ENCODE results near the gene B4GALT6.

The B4GALT6 gene

DNA sequence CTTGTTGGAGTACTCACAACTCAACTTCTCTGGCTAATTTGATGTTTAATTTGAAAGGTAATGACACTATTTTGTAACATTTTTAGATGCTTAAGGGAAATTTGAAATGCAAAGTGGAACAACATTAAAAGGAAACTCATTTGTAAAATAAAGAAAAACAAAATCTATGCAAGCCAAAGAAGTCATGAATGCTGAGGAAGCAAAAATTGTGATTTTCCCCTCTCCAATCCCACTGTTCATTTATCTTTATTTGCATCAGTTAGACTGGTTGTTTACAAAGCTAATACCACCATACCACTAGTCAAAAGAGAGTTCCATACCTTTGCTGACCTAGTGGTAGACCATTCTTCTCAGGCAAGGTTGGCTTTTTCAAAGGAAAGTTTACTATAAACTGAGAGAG lies 2.2 kb upstream of the B4GALT6 start:
- no peak for TF ChIP-seq POLR2A (IDR thresholded peaks at IDR 0.05; ENCODE audit: low read depth, low read length)
- TF ChIP-seq POLR2AphosphoS5 (IDR thresholded peaks at IDR 0.05; ENCODE audit: low read depth, low read length): no peak
- TF ChIP-seq TAF1 (IDR thresholded peaks at IDR 0.05; ENCODE audit: borderline replicate concordance, low read depth, low read length): no peak
- no peak for DNase-seq (ENCODE audit: insufficient read length)
- no peak for FAIRE-seq

DNA sequence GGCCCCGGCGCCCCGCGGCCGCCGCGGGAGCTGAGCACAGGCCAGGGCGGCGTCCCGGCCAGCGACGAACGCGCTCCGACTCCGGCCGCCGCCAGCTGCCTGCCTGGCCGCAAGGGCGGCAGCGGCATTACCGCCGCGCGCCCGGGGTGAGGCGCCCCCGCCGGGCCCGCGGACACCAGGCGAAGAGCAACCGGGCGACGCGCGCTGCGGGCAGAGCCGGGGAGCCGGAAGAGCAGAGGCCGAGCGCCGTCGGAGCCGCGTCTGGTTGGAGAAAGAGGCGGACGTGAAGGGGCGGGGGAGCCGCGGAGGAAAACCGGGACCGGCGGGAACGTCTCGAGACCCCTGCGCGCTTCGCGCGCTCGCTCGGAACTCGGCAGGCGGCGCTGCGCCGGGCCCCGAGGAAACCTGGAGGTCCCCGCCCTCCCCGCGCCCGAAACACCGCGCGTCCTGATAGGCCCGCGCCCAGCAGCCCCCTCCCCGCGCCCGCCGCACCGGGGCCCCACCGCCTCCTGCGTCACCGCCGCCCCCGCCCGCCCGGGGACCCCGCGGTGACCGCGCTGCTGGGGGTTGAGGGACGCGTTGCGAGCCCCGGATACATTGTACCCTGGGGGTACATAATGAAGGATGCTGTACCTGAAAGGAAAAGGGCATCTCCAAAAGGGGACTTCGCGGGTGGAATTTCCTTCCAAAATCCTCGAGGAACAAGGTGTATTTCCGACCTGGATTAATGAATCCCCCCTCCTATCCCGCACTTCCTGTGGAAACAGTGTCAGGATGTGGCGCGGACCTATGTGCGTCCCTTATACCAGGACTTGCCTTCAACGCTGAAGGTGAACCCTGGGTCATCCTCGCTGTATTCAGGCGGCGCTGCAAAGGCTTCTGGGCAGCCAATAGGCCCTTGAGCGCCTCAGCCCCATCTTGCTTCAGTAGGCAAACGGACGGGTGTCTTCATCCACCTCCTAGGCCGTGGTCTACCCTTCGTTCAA lies 1.0 kb upstream of the B4GALT6 start:
- DNase-seq (ENCODE audit: insufficient read length) (peak; percentile 63), FAIRE-seq (no peak)
- TF ChIP-seq POLR2A (IDR thresholded peaks at IDR 0.05; ENCODE audit: low read depth, low read length): peak; percentile 70
- no peak for TF ChIP-seq TAF1 (IDR thresholded peaks at IDR 0.05; ENCODE audit: borderline replicate concordance, low read depth, low read length)
- peak; percentile 55; the same call in 1 of the 2 replicates for TF ChIP-seq POLR2AphosphoS5 (IDR thresholded peaks at IDR 0.05; ENCODE audit: low read depth, low read length)

DNA sequence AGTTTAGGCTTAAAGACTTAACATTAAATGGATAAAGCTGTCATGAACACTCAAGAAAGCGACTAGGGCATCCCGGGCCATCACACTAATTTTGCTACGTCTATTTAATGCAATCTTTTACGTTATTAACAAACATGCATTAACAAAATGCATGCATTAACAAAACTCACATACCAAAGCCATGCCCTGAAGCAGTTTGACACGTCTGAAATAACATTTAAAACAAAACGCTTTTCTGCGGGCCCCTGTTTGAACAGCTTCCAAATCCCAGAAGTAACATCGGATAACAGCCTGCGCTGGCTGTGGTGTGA lies 458 bp downstream of the B4GALT6 start:
- DNase-seq (ENCODE audit: insufficient read length) (no peak), FAIRE-seq (no peak)
- TF ChIP-seq TAF1 (IDR thresholded peaks at IDR 0.05; ENCODE audit: borderline replicate concordance, low read depth, low read length) (no peak), POLR2A (IDR thresholded peaks at IDR 0.05; ENCODE audit: low read depth, low read length) (no peak), POLR2AphosphoS5 (IDR thresholded peaks at IDR 0.05; ENCODE audit: low read depth, low read length) (no peak)

DNA sequence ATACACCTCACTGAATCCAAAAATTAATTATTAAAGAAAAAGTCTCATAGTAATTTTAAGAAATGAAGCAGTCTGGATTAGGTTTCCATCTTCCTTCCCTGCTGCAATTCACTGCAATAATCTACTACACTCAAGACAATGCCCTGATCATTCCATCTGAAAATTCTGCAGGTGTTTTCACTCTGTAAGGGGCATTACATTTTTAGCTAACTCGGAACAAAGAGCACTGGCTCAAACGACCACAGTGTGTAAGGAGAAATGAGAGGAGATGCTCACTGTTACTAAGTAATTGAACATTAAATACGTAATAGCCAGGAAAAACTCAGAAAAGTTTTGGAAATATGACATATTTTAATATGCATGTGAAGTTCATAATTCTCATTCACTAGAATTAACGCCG lies 1.3 kb downstream of the B4GALT6 start:
- FAIRE-seq (no peak), DNase-seq (ENCODE audit: insufficient read length) (no peak)
- TF ChIP-seq POLR2A (IDR thresholded peaks at IDR 0.05; ENCODE audit: low read depth, low read length): no peak
- TF ChIP-seq TAF1 (IDR thresholded peaks at IDR 0.05; ENCODE audit: borderline replicate concordance, low read depth, low read length): no peak
- no peak for TF ChIP-seq POLR2AphosphoS5 (IDR thresholded peaks at IDR 0.05; ENCODE audit: low read depth, low read length)

DNA sequence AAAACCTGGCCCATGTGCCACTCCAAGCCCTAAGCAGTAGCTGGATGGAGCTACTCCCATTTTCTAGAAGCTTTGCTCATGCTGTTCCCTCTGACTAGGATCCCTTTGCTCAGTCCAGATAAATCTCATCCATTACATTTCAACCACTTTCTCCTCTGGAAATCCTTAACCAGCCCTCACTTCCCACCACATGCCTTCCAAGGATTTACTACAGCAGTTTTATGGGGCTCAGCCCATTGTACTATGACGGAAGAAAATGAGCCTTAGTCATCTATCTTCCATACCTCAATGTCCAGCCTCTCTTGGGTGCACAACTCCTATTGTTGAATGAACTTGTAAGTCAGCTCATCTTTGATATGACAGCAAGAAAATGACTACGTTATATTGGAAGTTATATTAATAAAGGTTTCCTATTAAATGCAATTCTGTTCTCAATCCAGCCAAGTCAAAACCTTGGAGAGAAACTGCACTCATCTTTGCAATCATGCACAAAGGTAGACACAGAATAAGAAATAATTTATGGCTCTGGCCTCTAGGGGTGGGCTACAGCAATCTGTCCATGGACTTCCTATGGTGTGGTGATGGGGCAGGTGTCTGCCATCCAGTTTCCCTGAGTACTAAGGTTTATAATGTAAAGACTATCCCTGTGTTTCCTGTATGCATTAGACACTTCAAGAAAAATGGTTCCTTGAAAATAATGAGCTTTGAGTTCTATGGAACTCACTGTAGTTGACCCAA lies 3.4 kb downstream of the B4GALT6 start:
- no peak for TF ChIP-seq TAF1 (IDR thresholded peaks at IDR 0.05; ENCODE audit: borderline replicate concordance, low read depth, low read length)
- no peak for TF ChIP-seq POLR2AphosphoS5 (IDR thresholded peaks at IDR 0.05; ENCODE audit: low read depth, low read length)
- TF ChIP-seq POLR2A (IDR thresholded peaks at IDR 0.05; ENCODE audit: low read depth, low read length): no peak
- FAIRE-seq (peak; percentile 38), DNase-seq (ENCODE audit: insufficient read length) (no peak)

DNA sequence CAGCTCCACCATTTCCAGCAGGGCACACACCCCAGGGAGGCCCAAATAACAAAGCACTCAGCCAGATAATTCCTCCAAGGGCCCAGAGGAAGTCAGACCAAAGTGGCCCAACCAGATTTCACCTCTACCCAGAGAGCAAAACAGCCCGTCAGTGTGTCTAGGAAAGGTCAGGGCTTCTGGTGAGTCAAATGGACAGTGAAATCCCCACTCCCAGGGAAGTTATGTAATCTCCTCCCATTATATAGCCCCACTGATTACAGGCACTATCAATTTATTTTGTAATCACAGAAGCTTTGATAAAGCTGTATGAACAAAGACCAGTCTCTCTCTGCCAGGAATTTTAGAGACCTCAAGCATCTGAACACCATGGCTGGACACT lies 4.0 kb downstream of the B4GALT6 start:
- TF ChIP-seq TAF1 (IDR thresholded peaks at IDR 0.05; ENCODE audit: borderline replicate concordance, low read depth, low read length) (no peak), POLR2A (IDR thresholded peaks at IDR 0.05; ENCODE audit: low read depth, low read length) (no peak), POLR2AphosphoS5 (IDR thresholded peaks at IDR 0.05; ENCODE audit: low read depth, low read length) (no peak)
- FAIRE-seq (no peak), DNase-seq (ENCODE audit: insufficient read length) (no peak)

DNA sequence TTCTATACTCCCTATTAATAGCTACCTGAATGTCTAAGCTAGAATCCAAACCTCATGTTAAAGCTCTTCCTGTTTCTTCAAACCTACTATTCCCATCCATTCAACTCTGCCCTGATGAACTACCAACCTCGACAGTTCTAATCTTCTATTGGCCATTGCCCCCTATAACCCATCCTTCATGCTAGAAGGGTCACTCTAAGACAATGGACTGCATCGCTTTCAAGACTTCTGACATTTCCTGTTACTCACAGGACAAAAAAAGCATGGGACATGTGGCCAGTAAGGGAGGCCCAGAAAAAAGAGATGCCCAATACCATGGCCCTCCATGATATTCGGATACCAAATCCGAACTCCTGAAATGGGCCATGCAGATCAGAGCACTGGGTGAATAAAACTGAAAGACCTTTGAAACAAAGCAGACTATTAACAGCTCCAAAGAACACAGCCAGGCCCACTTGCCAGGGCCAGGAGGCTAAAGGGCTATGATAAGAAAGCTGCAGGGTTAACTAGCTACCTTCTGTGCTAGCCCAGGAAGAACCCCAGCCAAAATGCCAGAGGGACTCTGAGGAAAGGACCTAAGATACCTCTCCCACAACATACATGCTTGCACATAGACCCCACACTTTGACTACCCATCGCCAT lies 4.5 kb downstream of the B4GALT6 start:
- no peak for DNase-seq (ENCODE audit: insufficient read length)
- FAIRE-seq: peak; percentile 24
- TF ChIP-seq TAF1 (IDR thresholded peaks at IDR 0.05; ENCODE audit: borderline replicate concordance, low read depth, low read length) (no peak), POLR2AphosphoS5 (IDR thresholded peaks at IDR 0.05; ENCODE audit: low read depth, low read length) (no peak), POLR2A (IDR thresholded peaks at IDR 0.05; ENCODE audit: low read depth, low read length) (no peak)

DNA sequence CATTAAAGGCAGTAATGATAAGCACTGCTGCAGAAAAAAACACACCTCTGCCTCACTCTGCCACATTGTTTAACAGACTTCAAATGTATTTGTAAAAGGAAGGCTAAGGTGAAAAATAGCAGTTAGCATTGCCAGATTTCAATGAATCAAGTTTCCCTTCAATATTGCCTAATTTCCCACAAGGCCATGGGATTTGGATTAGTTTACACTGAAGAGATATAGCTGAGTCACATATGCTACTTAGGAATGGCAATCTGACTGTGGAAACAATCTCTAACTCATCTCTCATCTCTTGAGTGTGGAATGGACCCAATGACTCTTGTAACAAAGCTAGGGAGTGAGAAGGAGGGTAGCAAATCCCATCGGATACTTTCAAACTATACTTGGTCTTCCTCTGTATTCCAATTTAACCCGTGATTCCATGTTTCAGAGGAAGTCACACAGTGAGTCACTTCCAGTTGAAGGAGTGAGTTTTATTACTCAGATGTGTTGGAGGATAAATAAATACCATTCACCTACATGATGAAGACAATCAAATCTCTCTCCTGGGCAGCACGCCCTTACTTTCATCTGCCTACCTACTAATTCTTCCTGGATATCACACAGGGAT lies 5.1 kb downstream of the B4GALT6 start:
- no peak for DNase-seq (ENCODE audit: insufficient read length)
- TF ChIP-seq POLR2A (IDR thresholded peaks at IDR 0.05; ENCODE audit: low read depth, low read length) (no peak), TAF1 (IDR thresholded peaks at IDR 0.05; ENCODE audit: borderline replicate concordance, low read depth, low read length) (no peak), POLR2AphosphoS5 (IDR thresholded peaks at IDR 0.05; ENCODE audit: low read depth, low read length) (no peak)
- FAIRE-seq: no peak

DNA sequence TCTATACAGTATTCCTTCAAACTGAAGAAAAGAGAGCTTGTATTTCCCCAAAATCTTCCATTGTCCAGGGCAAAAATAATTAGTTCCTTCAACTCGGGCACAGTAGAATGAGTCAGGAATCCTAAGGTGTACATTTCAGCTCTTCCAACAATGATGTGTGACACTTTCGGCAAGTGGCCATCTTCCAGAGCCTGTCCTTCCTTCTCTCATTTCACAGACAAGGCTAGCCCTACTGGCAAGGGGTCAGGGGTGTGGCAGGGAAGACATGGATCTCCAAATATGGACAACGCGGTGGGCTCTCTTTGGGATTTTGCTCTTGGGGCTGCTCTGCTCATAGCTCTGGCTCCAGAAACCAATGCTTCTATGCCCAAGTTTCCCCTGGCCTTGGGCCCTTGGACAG lies 6.0 kb downstream of the B4GALT6 start:
- FAIRE-seq (no peak), DNase-seq (ENCODE audit: insufficient read length) (no peak)
- TF ChIP-seq POLR2A (IDR thresholded peaks at IDR 0.05; ENCODE audit: low read depth, low read length): no peak
- TF ChIP-seq TAF1 (IDR thresholded peaks at IDR 0.05; ENCODE audit: borderline replicate concordance, low read depth, low read length): no peak
- no peak for TF ChIP-seq POLR2AphosphoS5 (IDR thresholded peaks at IDR 0.05; ENCODE audit: low read depth, low read length)

DNA sequence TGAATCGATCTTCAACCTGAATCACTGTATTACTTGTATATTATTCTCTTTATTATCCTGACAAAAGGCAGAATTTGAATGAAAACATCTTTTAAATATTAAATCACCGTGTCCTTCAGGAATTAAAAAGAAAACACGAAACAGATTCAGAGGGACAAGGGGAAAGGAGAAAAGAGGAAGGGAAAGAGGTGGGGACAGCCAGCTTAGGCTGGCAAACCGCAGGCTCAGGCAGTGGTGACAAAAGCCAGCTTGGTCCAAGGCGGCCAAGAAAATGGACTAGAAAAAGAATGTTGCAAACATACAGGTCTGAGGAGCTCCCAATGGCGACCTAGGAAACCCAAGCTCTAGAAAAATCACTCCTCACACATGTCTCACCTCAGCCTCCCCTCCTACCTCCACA lies 6.8 kb downstream of the B4GALT6 start:
- TF ChIP-seq TAF1 (IDR thresholded peaks at IDR 0.05; ENCODE audit: borderline replicate concordance, low read depth, low read length) (no peak), POLR2A (IDR thresholded peaks at IDR 0.05; ENCODE audit: low read depth, low read length) (no peak), POLR2AphosphoS5 (IDR thresholded peaks at IDR 0.05; ENCODE audit: low read depth, low read length) (no peak)
- FAIRE-seq: no peak

DNA sequence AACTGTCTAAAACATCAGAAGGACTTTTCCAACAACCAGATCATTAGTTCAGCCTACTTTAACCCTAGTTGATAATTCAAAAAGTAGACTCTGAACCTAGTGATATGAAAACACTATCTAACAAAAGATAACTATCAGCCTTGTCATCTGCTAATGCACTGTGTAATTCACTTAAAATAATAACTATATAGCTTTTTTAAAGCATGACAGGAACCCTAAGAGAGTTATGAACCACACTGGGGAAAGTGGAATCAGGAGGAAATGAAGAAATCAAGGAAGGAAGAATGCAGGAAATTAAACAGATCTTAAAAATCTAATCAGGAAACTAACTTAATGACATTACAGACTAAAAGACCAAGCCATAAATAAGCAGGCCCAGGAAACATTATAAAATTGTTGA lies 9.0 kb downstream of the B4GALT6 start:
- FAIRE-seq (no peak), DNase-seq (ENCODE audit: insufficient read length) (no peak)
- TF ChIP-seq POLR2AphosphoS5 (IDR thresholded peaks at IDR 0.05; ENCODE audit: low read depth, low read length) (no peak), TAF1 (IDR thresholded peaks at IDR 0.05; ENCODE audit: borderline replicate concordance, low read depth, low read length) (no peak), POLR2A (IDR thresholded peaks at IDR 0.05; ENCODE audit: low read depth, low read length) (no peak)

More for the DNA sequence above, 6.8 kb downstream of the B4GALT6 start:
- no peak for DNase-seq (ENCODE audit: insufficient read length)

All from GM12892 (cell line).